GM21723 (cell line): ENCODE measurements around the gene ABCA10.

ENCODE experiments used
- ATAC-seq: cut with Tn5 transposase; IDR thresholded peaks from one replicate; pipeline ENCODE4 v1.9.1; 2021; ENCODE audit warnings: mild to moderate bottlenecking, moderate library complexity; ENCODE audit not compliant: unreplicated experiment

ABCA10 gene

GRCh38 chr17:69105907-69106730, 122.5 kb downstream of the ABCA10 start:
- ATAC-seq = no peak

- ATAC-seq = no peak
Observed at GRCh38 chr17:69103557-69104233, 124.9 kb downstream of the ABCA10 start.

GRCh38 chr17:69098625-69099024, 130.0 kb downstream of the ABCA10 start:
- no peak for ATAC-seq
